Colonic mucosa (tissue), 4 donors: ENCODE data around the gene ROGDI. TPM values are rescaled to one million over a fixed set of nuclear protein-coding genes. Genes with fewer than 3 reads are reported as not detected.

ENCODE experiments used
- DNase-seq: peaks from one replicate; pipeline ENCODE4 v3.0.0-alpha.2; 2020
- H3K27ac ChIP-seq: fragments of 200-600 bp; one replicate; pipeline ENCODE4 v1.8.0; 2021
- H3K27me3 ChIP-seq: fragments of 200-600 bp; one replicate; pipeline ENCODE4 v1.8.0; 2021
- H3K36me3 ChIP-seq: fragments of 200-600 bp; one replicate; pipeline ENCODE4 v1.8.0; 2021
- H3K4me1 ChIP-seq: fragments of 200-600 bp; one replicate; pipeline ENCODE4 v1.8.0; 2021; ENCODE audit warnings: mild to moderate bottlenecking
- H3K4me3 ChIP-seq: fragments of 200-600 bp; one replicate; pipeline ENCODE4 v1.8.0; 2021
- H3K9ac ChIP-seq, 2 donors: one replicate each; pipeline ENCODE4 v1.7.0; 2013; ENCODE audit warnings: control low read depth in 2 of 2, low read depth in 2 of 2, low read length in 2 of 2
- H3K9me3 ChIP-seq: fragments of 200-600 bp; one replicate; pipeline ENCODE4 v1.8.0; 2021
- intact Hi-C: fragments of 100-400 bp; cut with DNase I; formaldehyde crosslinking; loops from one replicate; pipeline ENCODE4 v1.14.1; 2022
- total RNA-seq, 2 donors: library from RNA; stranded (reverse); fragmentation: NEBNext Ultra II Directional in 1 of 2; extraction: Animal tissue kit (Norgen Biotek cat#: 25700) in 1 of 2; gene quantifications; one replicate each; pipeline ENCODE4 v1.2.1, GENCODE V29; 2021
- TF ChIP-seq, protein P1 (sequence below): fragments of 200-600 bp; IDR thresholded peaks from one replicate; pipeline ENCODE4 v1.8.0; 2022; ENCODE audit warnings: antibody characterized with exemption, mild to moderate bottlenecking
- donor health status: healthy.
- donor health status: DM: no; HTN: no; CAD: no.
- donor health status: DM: no; HTN: no; CAD: no.

ROGDI gene
- total RNA-seq, 2 donors from 2014 or later, result 18.1 to 23.9 TPM

DNA sequence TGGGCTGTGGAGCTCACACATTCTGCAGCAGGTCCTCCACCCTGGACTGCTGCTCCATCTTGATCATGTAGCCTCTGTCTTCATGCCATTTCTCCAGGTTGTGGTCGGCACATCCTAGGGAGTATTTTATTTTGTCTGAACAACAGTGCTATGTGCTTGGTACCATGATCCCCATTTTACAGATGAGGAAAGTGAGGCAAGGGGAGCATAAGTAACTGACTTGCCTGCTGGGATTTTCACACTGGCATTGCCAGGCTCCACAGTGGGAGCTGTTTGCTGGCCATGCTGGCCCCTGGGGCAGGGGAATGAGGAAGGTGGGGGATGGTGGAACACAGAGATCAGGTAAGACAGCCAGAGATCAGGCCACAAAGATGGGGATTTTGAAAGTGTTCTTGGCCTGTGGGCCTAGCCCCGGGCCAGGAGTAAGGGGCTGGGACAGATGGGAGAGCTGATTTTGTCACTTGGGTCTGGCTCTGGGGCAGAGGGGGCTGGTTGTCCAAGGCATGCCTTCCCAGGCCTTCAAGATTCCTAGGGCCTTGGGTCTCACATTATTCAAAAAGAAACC lies 26.2 kb downstream of the ROGDI start:
- H3K9ac ChIP-seq, result no peak overlapping the region
- H3K4me3 ChIP-seq, result no peak overlapping the region
- H3K27me3 ChIP-seq, result no peaks in the 10 kb centered on the region
- no peak for DNase-seq
- no peak overlapping the region for H3K27ac ChIP-seq
- intact Hi-C loops, result no loop called here
- H3K36me3 ChIP-seq, result no peaks in the 10 kb centered on the region
- TF ChIP-seq, protein P1, sequence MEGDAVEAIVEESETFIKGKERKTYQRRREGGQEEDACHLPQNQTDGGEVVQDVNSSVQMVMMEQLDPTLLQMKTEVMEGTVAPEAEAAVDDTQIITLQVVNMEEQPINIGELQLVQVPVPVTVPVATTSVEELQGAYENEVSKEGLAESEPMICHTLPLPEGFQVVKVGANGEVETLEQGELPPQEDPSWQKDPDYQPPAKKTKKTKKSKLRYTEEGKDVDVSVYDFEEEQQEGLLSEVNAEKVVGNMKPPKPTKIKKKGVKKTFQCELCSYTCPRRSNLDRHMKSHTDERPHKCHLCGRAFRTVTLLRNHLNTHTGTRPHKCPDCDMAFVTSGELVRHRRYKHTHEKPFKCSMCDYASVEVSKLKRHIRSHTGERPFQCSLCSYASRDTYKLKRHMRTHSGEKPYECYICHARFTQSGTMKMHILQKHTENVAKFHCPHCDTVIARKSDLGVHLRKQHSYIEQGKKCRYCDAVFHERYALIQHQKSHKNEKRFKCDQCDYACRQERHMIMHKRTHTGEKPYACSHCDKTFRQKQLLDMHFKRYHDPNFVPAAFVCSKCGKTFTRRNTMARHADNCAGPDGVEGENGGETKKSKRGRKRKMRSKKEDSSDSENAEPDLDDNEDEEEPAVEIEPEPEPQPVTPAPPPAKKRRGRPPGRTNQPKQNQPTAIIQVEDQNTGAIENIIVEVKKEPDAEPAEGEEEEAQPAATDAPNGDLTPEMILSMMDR, result no peak
- H3K9me3 ChIP-seq, result no peaks in the 10 kb centered on the region
- no peaks in the 10 kb centered on the region for H3K4me1 ChIP-seq

DNA sequence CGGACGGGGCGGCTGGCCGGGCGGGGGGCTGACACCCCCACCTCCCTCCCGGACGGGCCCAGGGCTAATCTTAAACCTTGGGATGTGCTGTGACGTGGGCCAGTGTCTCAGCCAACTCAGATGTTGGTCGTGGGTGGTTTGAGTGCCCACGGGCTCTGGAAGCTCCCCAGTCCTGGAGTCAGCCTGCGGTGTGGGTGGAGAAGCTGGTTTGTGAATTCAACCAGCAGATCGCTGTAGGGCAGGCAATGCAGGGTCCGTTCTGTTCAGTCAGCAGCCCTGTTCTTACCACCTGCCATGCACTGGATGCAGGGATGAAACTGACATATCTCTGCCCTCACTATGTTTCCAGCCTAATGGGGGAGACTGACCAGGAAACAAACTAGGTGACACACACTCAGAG lies 27.4 kb downstream of the ROGDI start:
- H3K27ac ChIP-seq, result no peak overlapping the region
- intact Hi-C loops, result no loop called here
- DNase-seq, result no peak
- no peaks in the 10 kb centered on the region for H3K4me1 ChIP-seq
- H3K4me3 ChIP-seq, result no peak overlapping the region
- TF ChIP-seq, protein P1, result no peak
- no peak overlapping the region for H3K9ac ChIP-seq
- no peaks in the 10 kb centered on the region for H3K36me3 ChIP-seq
- H3K9me3 ChIP-seq, result no peaks in the 10 kb centered on the region
- no peaks in the 10 kb centered on the region for H3K27me3 ChIP-seq

DNA sequence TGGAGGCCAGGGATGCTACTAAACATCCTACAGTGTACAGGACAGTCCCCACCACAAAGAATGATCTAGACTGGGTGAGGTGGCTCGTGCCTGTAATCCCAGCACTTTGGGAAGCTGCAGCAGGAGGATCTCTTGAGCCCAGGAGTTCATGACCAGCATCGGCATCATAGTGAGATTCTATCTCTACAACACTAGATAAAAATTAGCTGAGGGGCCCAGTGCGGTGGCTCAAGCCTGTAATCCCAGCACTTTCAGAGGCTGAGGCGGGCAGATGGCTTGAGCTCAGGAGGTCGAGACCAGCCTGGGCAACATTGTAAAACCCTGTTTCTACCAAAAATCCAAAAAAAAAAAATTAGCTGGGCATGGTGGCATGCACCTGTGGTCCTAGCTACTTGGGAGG lies 30.1 kb downstream of the ROGDI start:
- no peaks in the 10 kb centered on the region for H3K9me3 ChIP-seq

DNA sequence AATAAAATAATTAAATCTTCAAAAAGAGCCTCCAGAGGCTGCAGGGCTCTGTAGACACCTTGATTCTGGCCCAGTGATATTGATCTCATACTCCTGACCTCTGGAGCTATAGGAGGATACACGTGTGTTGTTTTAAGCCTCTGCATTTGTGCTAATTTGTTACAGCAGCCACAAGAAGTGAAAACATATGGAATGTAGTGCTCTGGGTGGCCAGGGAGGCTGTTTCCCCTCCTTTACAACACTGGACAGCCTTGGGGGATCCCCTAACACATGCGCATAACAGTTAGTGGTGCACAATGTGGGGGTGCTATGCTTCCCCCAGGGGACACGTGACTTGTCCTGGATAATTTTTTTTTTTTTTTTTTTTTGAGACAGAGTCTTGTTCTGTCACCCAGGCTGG lies 30.8 kb downstream of the ROGDI start:
- H3K4me3 ChIP-seq, result no peak overlapping the region
- H3K4me1 ChIP-seq, result peaks cover 4% of the 10 kb centered on the region
- DNase-seq, result no peak
- H3K27me3 ChIP-seq, result no peaks in the 10 kb centered on the region
- TF ChIP-seq, protein P1, result no peak
- intact Hi-C loops, result no loop called here
- no peak overlapping the region for H3K27ac ChIP-seq
- H3K9me3 ChIP-seq, result no peaks in the 10 kb centered on the region
- no peaks in the 10 kb centered on the region for H3K36me3 ChIP-seq
- no peak overlapping the region for H3K9ac ChIP-seq

More for the DNA sequence above, 30.1 kb downstream of the ROGDI start:
- intact Hi-C loops, result no loop called here
- peaks cover 4% of the 10 kb centered on the region for H3K4me1 ChIP-seq
- H3K4me3 ChIP-seq, result no peak overlapping the region
- TF ChIP-seq, protein P1, result no peak
- no peak for DNase-seq
- H3K36me3 ChIP-seq, result no peaks in the 10 kb centered on the region
- H3K27me3 ChIP-seq, result no peaks in the 10 kb centered on the region
- no peak overlapping the region for H3K27ac ChIP-seq
- no peak overlapping the region for H3K9ac ChIP-seq

DNA sequence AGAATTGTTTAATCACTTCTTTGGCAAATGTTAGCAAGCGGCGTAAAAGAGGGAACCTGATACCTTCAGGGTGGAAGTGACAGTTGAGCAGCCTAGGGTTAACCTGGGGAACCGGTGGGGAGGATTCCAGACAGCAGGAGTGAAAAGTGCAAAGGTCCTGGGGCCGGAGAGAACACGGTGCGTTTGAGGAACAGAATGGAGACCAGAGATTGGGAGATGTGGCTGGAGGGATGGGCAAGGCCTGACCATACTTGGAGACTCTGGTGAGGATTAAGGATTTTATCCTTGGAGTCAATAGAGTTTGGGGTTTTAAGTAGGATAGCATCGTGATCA lies 33.2 kb downstream of the ROGDI start:
- TF ChIP-seq, protein P1, result no peak
- DNase-seq, result peak; percentile 37
- Histone ChIP-seq H3K9ac (peak overlapping the region; percentile 20 to 53), H3K4me3 (peak overlapping the region; percentile 97), H3K36me3 (no peaks in the 10 kb centered on the region), H3K9me3 (no peaks in the 10 kb centered on the region), H3K27me3 (no peaks in the 10 kb centered on the region), H3K4me1 (peaks cover 15% of the 10 kb centered on the region), H3K27ac (peak overlapping the region; percentile 90)
- intact Hi-C loops, result loop anchor here (2.0 kb wide), 1 partner anchor 32 kb away; no protein-coding TSS in a partner anchor
